ENCODE results near the gene ABCA4. TPM values are rescaled to one million over a fixed set of nuclear protein-coding genes. Genes with fewer than 3 reads are reported as not detected.
A peak's percentile ranks its signal among the peaks of the same experiment; 100 is the strongest.

ABCA4 gene
- total RNA-seq, 1 experiment from 2014 or later, result 0.22 TPM

DNA sequence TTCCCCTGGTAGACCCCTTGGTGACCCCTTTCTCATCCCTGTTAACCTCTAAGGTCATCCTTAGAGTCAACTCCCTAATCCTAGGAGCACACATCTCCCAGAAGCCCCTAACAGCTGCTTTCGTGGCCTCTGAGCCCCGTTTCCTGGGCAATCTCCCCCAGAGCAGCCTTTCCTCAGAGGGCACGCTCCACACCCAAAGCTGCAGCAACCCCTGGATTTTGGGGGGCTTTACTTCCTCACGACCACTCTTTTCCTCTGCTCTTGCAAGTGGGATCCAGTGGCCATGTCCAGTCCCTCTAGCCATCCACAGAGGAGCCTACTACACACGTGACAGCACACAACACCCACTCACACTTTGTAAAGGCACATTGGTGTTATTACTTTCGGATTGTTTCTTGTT, 13.8 kb downstream of the ABCA4 start:
- peaks cover 4 to 18% of the 10 kb centered on the region in 2 experiments; a peak in 2 of 4 replicates for H3K4me1 ChIP-seq (ENCODE audit: control insufficient read depth in 1 of 2, insufficient read depth in 2 of 2, low read length in 2 of 2)
- no peak for ATAC-seq
- H3K9me3 ChIP-seq (ENCODE audit: control insufficient read depth in 1 of 2, insufficient read depth in 1 of 2, low read depth in 1 of 2, low read length in 2 of 2), result no peaks in the 10 kb centered on the region
- BruUV-seq (replicated peaks), result no TSS peak
- H3K79me2 ChIP-seq (ENCODE audit: insufficient read depth, low read length), result no peaks in the 10 kb centered on the region
- H3K27ac ChIP-seq (ENCODE audit: low read depth, low read length), result no peak overlapping the region
- ChIA-PET RAD21 (ENCODE audit: low non-redundant PET in 1 of 2, low total read pairs in 2 of 2, uncharacterized antibody in 2 of 2, unreplicated experiment in 2 of 2) (no interaction called here), CTCF (no interaction called here), POLR2A (no interaction called here)
- H4K20me1 ChIP-seq (ENCODE audit: insufficient read depth), result no peaks in the 10 kb centered on the region
- peak overlapping the region; percentile 35 for H3K4me2 ChIP-seq (ENCODE audit: low read length)
- H3K27me3 ChIP-seq (ENCODE audit: insufficient read depth, low read length), result no peaks in the 10 kb centered on the region
- H3K9me2 ChIP-seq (ENCODE audit: insufficient read depth), result no peaks in the 10 kb centered on the region
- no peak overlapping the region for H3K4me3 ChIP-seq (replicated peaks in 1 of 2; ENCODE audit: low read depth in 1 of 2, low read length in 2 of 2)
- no peak for DNase-seq (ENCODE audit: low read depth, low spot score)
- H3K9ac ChIP-seq (ENCODE audit: low read length), result no peak overlapping the region
- no peak overlapping the region for H2AFZ ChIP-seq (ENCODE audit: low read depth, low read length, poor library complexity, severe bottlenecking)
- intact Hi-C loops (cut with micrococcal nuclease), result no loop called here
- TF ChIP-seq POLR2AphosphoS5 (IDR thresholded peaks at IDR 0.05; ENCODE audit: low read depth, low read length) (no peak), TCF7L2 (IDR thresholded peaks at IDR 0.05; ENCODE audit: borderline replicate concordance, extremely low read depth, insufficient read depth, insufficient read length) (no peak), CEBPB (IDR thresholded peaks at IDR 0.05; ENCODE audit: low read depth) (no peak), EGR1 (IDR thresholded peaks at IDR 0.05; ENCODE audit: low read depth) (no peak), ZFX (IDR thresholded peaks at IDR 0.05) (no peak)
- TF ChIP-seq, protein P1, sequence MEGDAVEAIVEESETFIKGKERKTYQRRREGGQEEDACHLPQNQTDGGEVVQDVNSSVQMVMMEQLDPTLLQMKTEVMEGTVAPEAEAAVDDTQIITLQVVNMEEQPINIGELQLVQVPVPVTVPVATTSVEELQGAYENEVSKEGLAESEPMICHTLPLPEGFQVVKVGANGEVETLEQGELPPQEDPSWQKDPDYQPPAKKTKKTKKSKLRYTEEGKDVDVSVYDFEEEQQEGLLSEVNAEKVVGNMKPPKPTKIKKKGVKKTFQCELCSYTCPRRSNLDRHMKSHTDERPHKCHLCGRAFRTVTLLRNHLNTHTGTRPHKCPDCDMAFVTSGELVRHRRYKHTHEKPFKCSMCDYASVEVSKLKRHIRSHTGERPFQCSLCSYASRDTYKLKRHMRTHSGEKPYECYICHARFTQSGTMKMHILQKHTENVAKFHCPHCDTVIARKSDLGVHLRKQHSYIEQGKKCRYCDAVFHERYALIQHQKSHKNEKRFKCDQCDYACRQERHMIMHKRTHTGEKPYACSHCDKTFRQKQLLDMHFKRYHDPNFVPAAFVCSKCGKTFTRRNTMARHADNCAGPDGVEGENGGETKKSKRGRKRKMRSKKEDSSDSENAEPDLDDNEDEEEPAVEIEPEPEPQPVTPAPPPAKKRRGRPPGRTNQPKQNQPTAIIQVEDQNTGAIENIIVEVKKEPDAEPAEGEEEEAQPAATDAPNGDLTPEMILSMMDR (IDR thresholded peaks at IDR 0.05 in 2 of 3, conservative IDR thresholded peaks at IDR 0.05 in 1 of 3; ENCODE audit: borderline replicate concordance in 1 of 3, insufficient read depth in 1 of 3, low read depth in 2 of 3, low read length in 2 of 3), result no peak
- TF ChIP-seq, protein P2, sequence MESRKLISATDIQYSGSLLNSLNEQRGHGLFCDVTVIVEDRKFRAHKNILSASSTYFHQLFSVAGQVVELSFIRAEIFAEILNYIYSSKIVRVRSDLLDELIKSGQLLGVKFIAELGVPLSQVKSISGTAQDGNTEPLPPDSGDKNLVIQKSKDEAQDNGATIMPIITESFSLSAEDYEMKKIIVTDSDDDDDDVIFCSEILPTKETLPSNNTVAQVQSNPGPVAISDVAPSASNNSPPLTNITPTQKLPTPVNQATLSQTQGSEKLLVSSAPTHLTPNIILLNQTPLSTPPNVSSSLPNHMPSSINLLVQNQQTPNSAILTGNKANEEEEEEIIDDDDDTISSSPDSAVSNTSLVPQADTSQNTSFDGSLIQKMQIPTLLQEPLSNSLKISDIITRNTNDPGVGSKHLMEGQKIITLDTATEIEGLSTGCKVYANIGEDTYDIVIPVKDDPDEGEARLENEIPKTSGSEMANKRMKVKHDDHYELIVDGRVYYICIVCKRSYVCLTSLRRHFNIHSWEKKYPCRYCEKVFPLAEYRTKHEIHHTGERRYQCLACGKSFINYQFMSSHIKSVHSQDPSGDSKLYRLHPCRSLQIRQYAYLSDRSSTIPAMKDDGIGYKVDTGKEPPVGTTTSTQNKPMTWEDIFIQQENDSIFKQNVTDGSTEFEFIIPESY (IDR thresholded peaks at IDR 0.05; ENCODE audit: extremely low read depth, insufficient replicate concordance, low read length), result no peak
- no peaks in the 10 kb centered on the region for H3K36me3 ChIP-seq (ENCODE audit: control insufficient read depth in 1 of 2, insufficient read depth in 2 of 2, low read length in 2 of 2)
